ENCODE data around the gene TOR1AIP2.

DNA sequence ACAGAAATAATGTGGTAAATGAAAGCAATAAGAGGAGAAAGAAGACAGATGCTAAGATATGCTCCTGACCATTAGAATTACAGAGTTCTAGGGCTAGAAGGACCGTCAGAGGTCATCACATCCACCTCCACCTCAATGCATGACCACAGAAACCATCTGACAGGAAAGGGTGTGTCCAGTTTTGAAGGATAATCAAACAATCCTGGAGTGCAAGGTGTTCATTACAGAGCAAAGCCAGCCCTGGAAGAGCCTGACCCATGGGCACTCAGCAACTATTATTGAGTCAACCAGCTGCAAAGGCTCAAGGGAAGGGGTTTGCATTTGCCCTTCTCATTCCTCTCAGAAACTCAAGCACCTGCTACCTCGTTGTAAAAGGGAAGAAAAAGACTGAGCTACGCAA, 46.4 kb downstream of the TOR1AIP2 start:
- TF ChIP-seq, protein P1, sequence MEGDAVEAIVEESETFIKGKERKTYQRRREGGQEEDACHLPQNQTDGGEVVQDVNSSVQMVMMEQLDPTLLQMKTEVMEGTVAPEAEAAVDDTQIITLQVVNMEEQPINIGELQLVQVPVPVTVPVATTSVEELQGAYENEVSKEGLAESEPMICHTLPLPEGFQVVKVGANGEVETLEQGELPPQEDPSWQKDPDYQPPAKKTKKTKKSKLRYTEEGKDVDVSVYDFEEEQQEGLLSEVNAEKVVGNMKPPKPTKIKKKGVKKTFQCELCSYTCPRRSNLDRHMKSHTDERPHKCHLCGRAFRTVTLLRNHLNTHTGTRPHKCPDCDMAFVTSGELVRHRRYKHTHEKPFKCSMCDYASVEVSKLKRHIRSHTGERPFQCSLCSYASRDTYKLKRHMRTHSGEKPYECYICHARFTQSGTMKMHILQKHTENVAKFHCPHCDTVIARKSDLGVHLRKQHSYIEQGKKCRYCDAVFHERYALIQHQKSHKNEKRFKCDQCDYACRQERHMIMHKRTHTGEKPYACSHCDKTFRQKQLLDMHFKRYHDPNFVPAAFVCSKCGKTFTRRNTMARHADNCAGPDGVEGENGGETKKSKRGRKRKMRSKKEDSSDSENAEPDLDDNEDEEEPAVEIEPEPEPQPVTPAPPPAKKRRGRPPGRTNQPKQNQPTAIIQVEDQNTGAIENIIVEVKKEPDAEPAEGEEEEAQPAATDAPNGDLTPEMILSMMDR (conservative IDR thresholded peaks at IDR 0.05), result no peak
- TF ChIP-seq EZH2 (IDR thresholded peaks at IDR 0.05; ENCODE audit: low read depth), result no peak

All from PC-9 (cell line).